Ammon's horn (tissue), 1 donor: ENCODE results near the gene IPO13.

Experiments used
- DNase-seq: peaks from one replicate; pipeline ENCODE4 v3.0.0-alpha.2; 2016; ENCODE audit warnings: low spot score

Gene IPO13

GRCh38 chr1:44012404-44012803 is 65.7 kb downstream of the IPO13 start:
- DNase-seq: no peak

- peak; percentile 81 for DNase-seq
These were observed 66.3 kb downstream of the IPO13 start for GRCh38 chr1:44012941-44013609.

GRCh38 chr1:44013949-44014348 is 67.2 kb downstream of the IPO13 start:
- peak; percentile 52 for DNase-seq

GRCh38 chr1:44014365-44015104 is 67.8 kb downstream of the IPO13 start:
- no peak for DNase-seq

- DNase-seq: no peak
These were observed 68.5 kb downstream of the IPO13 start for GRCh38 chr1:44015206-44015605.

- peak; percentile 59 for DNase-seq
These were observed 69.5 kb downstream of the IPO13 start for GRCh38 chr1:44016041-44016889.

- DNase-seq: peak; percentile 55
These were observed 70.2 kb downstream of the IPO13 start for GRCh38 chr1:44016890-44017400.
